Right ventricle myocardium superior (tissue), 1 donor: ENCODE measurements around the gene MBD1. TPM values are rescaled to one million over a fixed set of nuclear protein-coding genes. Genes with fewer than 3 reads are reported as not detected.

Experiments used
- total RNA-seq: library from RNA; stranded (reverse); fragmentation: NEBNext Ultra II Directional; extraction: Animal tissue kit (Norgen Biotek cat#: 25700); gene quantifications from one replicate; pipeline ENCODE4 v1.2.1, GENCODE V29; 2021
- donor health status: DM: no; HTN: yes; CAD: no; lungs with severe emphysema.

Gene MBD1
- total RNA-seq, 1 donor from 2014 or later = 41.2 TPM

Other genes starting within 250 kb of the MBD1 start
- 0.38 TPM for gene MYO5B, start 86.4 kb downstream of the MBD1 start, total RNA-seq
- 0.11 TPM for gene CFAP53, start 15.0 kb downstream of the MBD1 start, total RNA-seq
- 39.4 TPM for gene CXXC1, start 6.2 kb upstream of the MBD1 start, total RNA-seq
- 0.65 TPM for gene SKA1, start 93.5 kb upstream of the MBD1 start, total RNA-seq